Hematopoietic multipotent progenitor cell treated with erythropoietin and hydrocortisone succinate and interleukin-3 and kit ligand, for 15 days (in vitro differentiated cells): ENCODE results near the gene TRIM60.
"Not testable (repeated sequence)": the region's sequence is repeated elsewhere in the genome, so short reads cannot be mapped to it uniquely, and the experiment has no call there.

Experiments
- DNase-seq: peaks from one replicate; pipeline ENCODE4 v3.0.0-alpha.2; 2015; ENCODE audit warnings: low spot score

Gene TRIM60

GRCh38 chr4:165031436-165032211 is at the start of gene TRIM60:
Gene TRIM60 (plus strand): TSS chr4:165031999. CDS start chr4:165040073, 8,074 bp downstream.
- no peak for DNase-seq

DNA sequence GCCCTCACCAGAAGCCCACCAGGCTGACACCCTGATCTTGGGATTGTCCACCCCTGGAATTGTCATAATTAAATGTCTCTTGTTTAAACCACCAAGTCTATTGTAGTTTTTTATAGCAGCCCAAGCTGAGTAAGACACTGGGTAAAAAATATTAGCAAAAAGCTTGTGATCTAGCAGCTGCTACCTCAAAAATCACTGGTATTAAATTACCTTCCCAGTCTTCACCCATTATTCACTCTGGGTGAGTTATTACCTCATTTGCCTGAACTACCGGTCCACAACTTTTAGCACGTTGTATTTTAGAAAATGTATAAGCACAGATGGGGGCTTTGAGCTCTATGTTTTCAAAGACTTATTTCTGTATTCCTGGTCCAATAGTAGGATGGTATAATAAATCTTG is 42.3 kb upstream of the TRIM60 start:
- DNase-seq: no peak

GRCh38 chr4:164990786-164991185 is 41.0 kb upstream of the TRIM60 start:
- DNase-seq: not testable (repeated sequence)

DNA sequence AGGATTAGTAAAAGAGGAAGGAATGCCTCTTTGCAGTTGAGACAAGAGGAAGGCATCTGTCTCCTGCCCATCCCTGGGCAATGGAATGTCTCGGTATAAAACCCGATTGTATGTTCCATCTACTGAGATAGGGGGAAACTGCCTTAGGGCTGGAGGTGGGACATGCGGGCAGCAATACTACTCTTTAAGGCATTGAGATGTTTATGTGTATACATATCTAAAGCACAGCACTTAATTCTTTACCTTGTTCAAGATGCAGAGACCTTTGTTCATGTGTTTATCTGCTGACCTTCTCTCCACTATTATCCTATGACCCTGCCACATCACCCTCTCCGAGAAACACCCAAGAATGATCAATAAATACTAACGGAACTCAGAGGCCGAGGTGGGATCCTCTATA is 35.7 kb upstream of the TRIM60 start:
- DNase-seq: not testable (repeated sequence)

DNA sequence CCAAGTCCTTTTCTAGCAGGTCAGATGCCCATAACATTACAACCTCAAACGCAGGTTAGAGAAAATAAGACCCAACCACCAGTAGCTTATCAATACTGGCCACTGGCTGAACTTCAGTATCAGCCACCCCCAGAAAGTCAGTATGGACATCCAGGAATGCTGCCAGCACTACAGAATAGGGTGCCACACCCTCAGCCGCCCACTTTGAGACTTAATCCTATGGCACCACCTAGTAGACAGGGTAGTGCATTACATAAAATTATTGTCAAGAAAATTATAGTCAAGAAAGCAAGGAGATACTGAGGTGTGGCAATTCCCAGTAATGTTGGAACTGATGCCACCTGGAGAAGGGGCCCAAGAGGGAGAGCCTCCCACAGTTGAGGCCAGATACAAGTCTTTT is 34.5 kb upstream of the TRIM60 start:
- DNase-seq: peak; percentile 77

DNA sequence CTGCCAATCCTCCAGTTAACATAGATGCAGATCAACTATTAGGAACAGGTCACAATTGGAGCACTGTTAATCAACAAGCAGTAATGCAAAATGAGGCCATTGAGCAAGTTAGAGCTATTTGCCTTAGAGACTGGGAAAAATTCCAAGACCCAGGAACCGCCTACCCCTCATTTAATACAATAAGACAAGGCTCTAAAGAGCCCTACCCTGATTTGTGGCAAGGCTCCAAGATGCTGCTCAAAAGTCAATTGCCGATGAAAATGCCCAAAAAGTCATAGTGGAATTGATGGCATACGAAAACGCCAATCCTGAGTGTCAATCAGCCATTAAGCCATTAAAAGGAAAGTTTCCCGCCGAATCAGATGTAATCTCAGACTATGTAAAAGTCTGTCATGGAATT is 33.9 kb upstream of the TRIM60 start:
- no peak for DNase-seq

- DNase-seq: not testable (repeated sequence)
These were observed 33.2 kb upstream of the TRIM60 start for GRCh38 chr4:164998526-164999080.

- DNase-seq: not testable (repeated sequence)
These were observed 29.8 kb upstream of the TRIM60 start for GRCh38 chr4:165001957-165002356.

DNA sequence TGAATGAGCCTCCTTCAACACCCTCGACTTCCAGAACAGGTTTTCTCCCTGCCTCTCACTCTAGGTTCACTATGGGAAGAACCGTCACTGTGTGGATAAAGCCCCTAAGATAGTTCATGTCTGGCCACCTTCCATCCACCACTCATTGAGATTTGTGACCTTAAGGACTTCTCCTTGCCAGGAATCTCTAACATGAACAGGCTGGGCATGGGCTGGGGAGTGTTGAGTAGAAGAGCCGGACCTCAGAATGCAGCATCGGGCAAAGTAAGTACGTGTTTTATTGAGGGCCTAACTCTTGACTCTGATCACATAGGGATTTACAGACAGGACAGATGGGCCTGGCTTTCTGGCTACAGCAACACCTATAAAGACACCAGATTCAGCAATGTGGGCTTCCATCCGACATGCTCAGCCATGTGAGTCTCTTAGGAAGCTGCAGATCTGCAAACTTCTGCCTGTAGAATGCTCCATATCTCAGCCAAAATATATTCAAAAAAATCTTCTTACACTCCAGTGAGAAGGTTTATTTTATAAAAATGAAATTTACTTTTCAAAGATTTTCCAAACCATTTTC is 26.4 kb upstream of the TRIM60 start:
- DNase-seq: no peak

DNA sequence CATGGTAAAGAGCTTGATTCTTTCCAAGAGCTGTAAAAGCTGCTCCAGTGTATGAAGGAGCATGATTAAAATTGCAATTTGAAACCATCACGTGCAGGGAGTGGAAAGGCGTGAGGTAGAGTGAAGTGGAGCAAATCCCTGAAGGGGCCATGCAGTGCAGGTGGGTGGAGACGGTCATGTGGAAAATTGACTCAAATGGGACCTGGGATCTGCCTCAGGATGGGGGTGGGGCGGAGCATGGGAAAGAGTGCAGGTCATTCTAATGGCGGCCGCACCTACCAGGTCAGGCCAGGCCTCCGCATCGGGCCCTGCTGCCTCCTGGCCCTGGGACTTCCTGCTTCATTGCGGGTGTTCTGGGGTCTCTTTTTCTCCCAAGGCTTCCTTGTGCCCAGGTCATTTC is 25.3 kb upstream of the TRIM60 start:
- no peak for DNase-seq

GRCh38 chr4:165006886-165007285 is 24.9 kb upstream of the TRIM60 start:
- DNase-seq: no peak

- DNase-seq: no peak
These were observed 22.1 kb upstream of the TRIM60 start for GRCh38 chr4:165009493-165010227.

GRCh38 chr4:165010487-165010886 is 21.3 kb upstream of the TRIM60 start:
- DNase-seq: no peak

GRCh38 chr4:165010991-165011390 is 20.8 kb upstream of the TRIM60 start:
- no peak for DNase-seq

- DNase-seq: no peak
These were observed 20.4 kb upstream of the TRIM60 start for GRCh38 chr4:165011403-165011802.

DNA sequence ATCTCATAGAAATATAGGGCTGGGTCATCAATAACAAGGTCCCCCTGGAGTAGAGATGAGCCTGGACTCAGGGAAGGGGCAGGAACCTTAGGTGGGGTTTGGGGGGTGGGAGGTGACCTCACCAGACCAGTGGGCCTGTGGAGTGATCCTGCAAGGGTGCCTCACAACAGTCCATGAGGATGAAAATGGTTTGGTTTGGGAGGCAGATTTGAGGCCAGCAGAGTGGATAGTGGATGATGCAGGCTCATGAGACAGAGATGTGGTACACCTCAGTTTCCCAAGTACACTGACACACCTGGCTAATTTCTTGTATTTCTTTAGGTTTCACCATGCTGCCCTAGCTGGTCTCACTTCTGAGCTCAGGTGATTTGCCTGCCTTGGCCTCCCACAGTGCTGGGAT is 18.1 kb upstream of the TRIM60 start:
- no peak for DNase-seq

GRCh38 chr4:165016971-165017370 is 14.8 kb upstream of the TRIM60 start:
- DNase-seq: no peak

DNA sequence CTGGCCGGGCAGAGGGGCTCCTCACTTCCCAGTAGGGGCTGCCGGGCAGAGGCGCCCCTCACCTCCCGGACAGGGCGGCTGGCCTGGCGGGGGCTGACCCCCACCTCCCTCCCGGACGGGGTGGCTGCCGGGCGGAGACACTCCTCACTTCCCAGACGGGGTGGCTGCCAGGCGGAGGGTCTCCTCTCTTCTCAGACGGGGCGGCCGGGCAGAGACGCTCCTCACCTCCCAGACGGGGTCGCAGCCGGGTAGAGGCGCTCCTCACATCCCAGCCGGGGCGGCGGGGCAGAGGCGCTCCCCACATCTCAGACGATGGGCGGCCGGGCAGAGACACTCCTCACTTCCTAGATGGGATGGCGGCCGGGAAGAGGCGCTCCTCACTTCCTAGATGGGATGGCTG is 11.8 kb upstream of the TRIM60 start:
- DNase-seq: not testable (repeated sequence)

- DNase-seq: not testable (repeated sequence)
These were observed 6.0 kb upstream of the TRIM60 start for GRCh38 chr4:165025782-165026181.

- no peak for DNase-seq
These were observed 3.9 kb upstream of the TRIM60 start for GRCh38 chr4:165027762-165028402.

DNA sequence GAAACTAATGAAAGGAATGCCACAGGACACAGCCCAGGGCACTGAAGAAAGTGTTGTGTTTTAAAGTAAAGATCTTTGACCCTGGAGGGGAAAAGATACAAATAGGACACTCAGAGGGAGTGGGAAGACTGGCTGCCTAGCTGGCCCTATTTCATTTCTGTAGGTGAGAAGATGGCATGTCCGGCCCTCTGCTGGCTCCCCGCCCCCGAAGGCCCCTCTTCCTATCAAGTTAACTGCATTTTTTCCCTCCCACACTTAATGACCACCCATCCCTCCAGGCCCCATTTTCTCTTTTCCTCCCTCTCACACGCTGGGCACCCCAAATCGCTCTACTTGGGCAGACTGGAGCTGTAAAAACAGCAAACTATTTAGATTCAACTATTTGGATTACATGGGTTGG is 16.4 kb downstream of the TRIM60 start:
- DNase-seq: no peak

- no peak for DNase-seq
These were observed 20.8 kb downstream of the TRIM60 start for GRCh38 chr4:165052627-165053026.
